ENCODE measurements around the gene STOM.

GRCh38 chr9:121360601-121361374 lies 9.3 kb downstream of the STOM start:
- TF ChIP-seq, protein P1, sequence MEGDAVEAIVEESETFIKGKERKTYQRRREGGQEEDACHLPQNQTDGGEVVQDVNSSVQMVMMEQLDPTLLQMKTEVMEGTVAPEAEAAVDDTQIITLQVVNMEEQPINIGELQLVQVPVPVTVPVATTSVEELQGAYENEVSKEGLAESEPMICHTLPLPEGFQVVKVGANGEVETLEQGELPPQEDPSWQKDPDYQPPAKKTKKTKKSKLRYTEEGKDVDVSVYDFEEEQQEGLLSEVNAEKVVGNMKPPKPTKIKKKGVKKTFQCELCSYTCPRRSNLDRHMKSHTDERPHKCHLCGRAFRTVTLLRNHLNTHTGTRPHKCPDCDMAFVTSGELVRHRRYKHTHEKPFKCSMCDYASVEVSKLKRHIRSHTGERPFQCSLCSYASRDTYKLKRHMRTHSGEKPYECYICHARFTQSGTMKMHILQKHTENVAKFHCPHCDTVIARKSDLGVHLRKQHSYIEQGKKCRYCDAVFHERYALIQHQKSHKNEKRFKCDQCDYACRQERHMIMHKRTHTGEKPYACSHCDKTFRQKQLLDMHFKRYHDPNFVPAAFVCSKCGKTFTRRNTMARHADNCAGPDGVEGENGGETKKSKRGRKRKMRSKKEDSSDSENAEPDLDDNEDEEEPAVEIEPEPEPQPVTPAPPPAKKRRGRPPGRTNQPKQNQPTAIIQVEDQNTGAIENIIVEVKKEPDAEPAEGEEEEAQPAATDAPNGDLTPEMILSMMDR (IDR thresholded peaks at IDR 0.05) = no peak
- no peak for TF ChIP-seq POLR2A (IDR thresholded peaks at IDR 0.05)

Measured in body of pancreas (tissue), 4 donors.